ENCODE measurements around the gene NFKB1. TPM values are rescaled to one million over a fixed set of nuclear protein-coding genes. Genes with fewer than 3 reads are reported as not detected.

The NFKB1 gene
- total RNA-seq, 4 donors from 2014 or later = 32.9 to 56.0 (median 40.9) TPM

GRCh38 chr4:102584091-102584490 lies 82.9 kb downstream of the NFKB1 start:
- WGBS = 95% methylated on average over 1 of the region's 1 CpG
- Histone ChIP-seq H3K4me1 (no peaks in the 10 kb centered on the region), H3K27ac (no peak overlapping the region), H3K36me3 (peaks cover 75% of the 10 kb centered on the region), H3K4me3 (no peak overlapping the region), H3K9me3 (no peaks in the 10 kb centered on the region), H3K27me3 (no peaks in the 10 kb centered on the region)
- no peak for DNase-seq (ENCODE audit: low spot score in 2 of 2)
- TF ChIP-seq POLR2AphosphoS5 (IDR thresholded peaks at IDR 0.05) (no peak), CTCF (IDR thresholded peaks at IDR 0.05) (no peak)

GRCh38 chr4:102585329-102585728 lies 84.2 kb downstream of the NFKB1 start:
- Histone ChIP-seq H3K4me3 (no peak overlapping the region), H3K9me3 (no peaks in the 10 kb centered on the region), H3K36me3 (peaks cover 72% of the 10 kb centered on the region), H3K27me3 (no peaks in the 10 kb centered on the region), H3K27ac (no peak overlapping the region), H3K4me1 (no peaks in the 10 kb centered on the region)
- 73% methylated on average over 2 of the region's 2 CpGs for WGBS
- DNase-seq (ENCODE audit: low spot score in 2 of 2) = no peak
- TF ChIP-seq CTCF (IDR thresholded peaks at IDR 0.05) (no peak), POLR2A (IDR thresholded peaks at IDR 0.05) (no peak), EP300 (IDR thresholded peaks at IDR 0.05) (no peak), POLR2AphosphoS5 (IDR thresholded peaks at IDR 0.05) (no peak)

GRCh38 chr4:102586002-102586643 lies 85.0 kb downstream of the NFKB1 start:
- Histone ChIP-seq H3K27me3 (no peaks in the 10 kb centered on the region), H3K4me3 (no peak overlapping the region), H3K27ac (no peak overlapping the region), H3K36me3 (peaks cover 74% of the 10 kb centered on the region), H3K9me3 (no peaks in the 10 kb centered on the region), H3K4me1 (no peaks in the 10 kb centered on the region)
- 91% methylated on average over 4 of the region's 4 CpGs for WGBS
- TF ChIP-seq POLR2A (IDR thresholded peaks at IDR 0.05) = no peak
- no peak for TF ChIP-seq POLR2AphosphoS5 (IDR thresholded peaks at IDR 0.05)
- no peak for DNase-seq (ENCODE audit: low spot score in 2 of 2)

- no peaks in the 10 kb centered on the region for H3K9me3 ChIP-seq
- no peak for DNase-seq (ENCODE audit: low spot score in 2 of 2)
- no peak overlapping the region for H3K4me3 ChIP-seq
- H3K27ac ChIP-seq = no peak overlapping the region
- peaks cover 75% of the 10 kb centered on the region for H3K36me3 ChIP-seq
- no peaks in the 10 kb centered on the region for H3K27me3 ChIP-seq
- no peak for TF ChIP-seq CTCF (IDR thresholded peaks at IDR 0.05)
- TF ChIP-seq POLR2A (IDR thresholded peaks at IDR 0.05) = no peak
- no peak for TF ChIP-seq EP300 (IDR thresholded peaks at IDR 0.05)
- TF ChIP-seq POLR2AphosphoS5 (IDR thresholded peaks at IDR 0.05) = no peak
- 83% methylated on average over 4 of the region's 4 CpGs for WGBS
- no peaks in the 10 kb centered on the region for H3K4me1 ChIP-seq
Observed at GRCh38 chr4:102586644-102587021, 85.5 kb downstream of the NFKB1 start.

GRCh38 chr4:102589743-102590142 lies 88.6 kb downstream of the NFKB1 start:
- 90% methylated on average over 3 of the region's 3 CpGs for WGBS
- Histone ChIP-seq H3K27me3 (no peaks in the 10 kb centered on the region), H3K4me3 (no peak overlapping the region), H3K4me1 (no peaks in the 10 kb centered on the region), H3K9me3 (no peaks in the 10 kb centered on the region), H3K27ac (no peak overlapping the region), H3K36me3 (peaks cover 63% of the 10 kb centered on the region)
- DNase-seq (ENCODE audit: low spot score in 2 of 2) = no peak
- TF ChIP-seq POLR2AphosphoS5 (IDR thresholded peaks at IDR 0.05) = no peak
- TF ChIP-seq CTCF (IDR thresholded peaks at IDR 0.05) = no peak
- TF ChIP-seq EP300 (IDR thresholded peaks at IDR 0.05) = no peak
- no peak for TF ChIP-seq POLR2A (IDR thresholded peaks at IDR 0.05)

GRCh38 chr4:102592256-102592655 lies 91.1 kb downstream of the NFKB1 start:
- Histone ChIP-seq H3K4me3 (no peak overlapping the region), H3K4me1 (no peaks in the 10 kb centered on the region), H3K9me3 (no peaks in the 10 kb centered on the region), H3K27ac (no peak overlapping the region), H3K36me3 (peaks cover 69% of the 10 kb centered on the region), H3K27me3 (no peaks in the 10 kb centered on the region)
- no peak for DNase-seq (ENCODE audit: low spot score in 2 of 2)
- TF ChIP-seq POLR2AphosphoS5 (IDR thresholded peaks at IDR 0.05) = no peak
- TF ChIP-seq CTCF (IDR thresholded peaks at IDR 0.05) = no peak
- TF ChIP-seq POLR2A (IDR thresholded peaks at IDR 0.05) = no peak
- TF ChIP-seq EP300 (IDR thresholded peaks at IDR 0.05) = no peak
